ENCODE measurements around the gene LRRC28.

LRRC28 gene

DNA sequence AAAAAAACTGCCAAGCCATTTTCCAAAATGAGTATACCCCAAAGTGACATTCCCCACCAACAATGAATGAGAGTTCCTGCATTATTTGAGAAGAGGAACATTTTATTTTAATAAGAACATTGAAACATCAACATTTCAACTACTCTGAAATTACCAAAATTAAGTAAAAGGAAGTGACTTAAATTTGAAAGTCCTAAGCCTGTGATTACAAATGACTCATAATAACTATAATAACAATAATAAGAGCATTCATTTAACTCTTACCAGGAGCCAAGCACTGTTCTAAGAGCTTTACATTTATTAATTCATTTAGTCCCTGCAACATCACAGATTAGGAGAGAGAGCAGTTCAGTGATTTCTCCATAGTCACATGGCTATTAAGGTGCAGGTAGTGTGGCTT, 32.4 kb downstream of the LRRC28 start:
- in situ Hi-C loops (cut with HindIII; ENCODE audit: low sequenced_read_pairs) = loop anchor here (25.0 kb wide), 1 partner anchor 429 kb away; no protein-coding TSS in a partner anchor
- H3K4me3 ChIP-seq (ENCODE audit: low read depth, low read length) = no peak overlapping the region
- no peak for DNase-seq (ENCODE audit: low read depth)
- TF ChIP-seq CTCF (IDR thresholded peaks at IDR 0.05; ENCODE audit: low read depth, low read length, missing control alignments) = no peak

DNA sequence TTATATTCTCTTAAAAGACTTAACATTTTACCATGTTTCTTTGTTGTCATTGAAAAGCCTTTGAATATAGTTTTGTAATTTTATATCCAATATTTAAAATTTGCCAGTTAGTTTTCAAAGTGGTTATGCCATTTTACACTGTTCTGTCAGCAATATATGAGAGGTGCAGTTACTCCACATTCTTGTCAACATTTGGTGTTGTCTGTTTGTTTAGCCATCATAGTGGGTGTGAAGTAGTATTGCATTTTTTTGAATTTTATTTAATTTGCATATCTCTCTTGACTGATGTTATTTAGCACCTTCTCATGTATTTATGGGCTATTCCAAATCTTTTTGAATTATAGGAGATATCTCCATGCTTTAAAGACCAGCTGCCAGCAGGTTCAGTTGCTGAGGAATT, 40.4 kb downstream of the LRRC28 start:
- DNase-seq (ENCODE audit: low read depth) = no peak
- no peak for TF ChIP-seq CTCF (IDR thresholded peaks at IDR 0.05; ENCODE audit: low read depth, low read length, missing control alignments)
- in situ Hi-C loops (cut with HindIII; ENCODE audit: low sequenced_read_pairs) = loop anchor here (25.0 kb wide), 1 partner anchor 421 kb away; no protein-coding TSS in a partner anchor
- H3K4me3 ChIP-seq (ENCODE audit: low read depth, low read length) = no peak overlapping the region

- in situ Hi-C loops (cut with HindIII; ENCODE audit: low sequenced_read_pairs) = loop anchor here (25.0 kb wide), 1 partner anchor 416 kb away; no protein-coding TSS in a partner anchor
- no peak for DNase-seq (ENCODE audit: low read depth)
- no peak overlapping the region for H3K4me3 ChIP-seq (ENCODE audit: low read depth, low read length)
- TF ChIP-seq CTCF (IDR thresholded peaks at IDR 0.05; ENCODE audit: low read depth, low read length, missing control alignments) = no peak
Measured at GRCh38 chr15:99295840-99296239, 44.6 kb downstream of the LRRC28 start.

DNA sequence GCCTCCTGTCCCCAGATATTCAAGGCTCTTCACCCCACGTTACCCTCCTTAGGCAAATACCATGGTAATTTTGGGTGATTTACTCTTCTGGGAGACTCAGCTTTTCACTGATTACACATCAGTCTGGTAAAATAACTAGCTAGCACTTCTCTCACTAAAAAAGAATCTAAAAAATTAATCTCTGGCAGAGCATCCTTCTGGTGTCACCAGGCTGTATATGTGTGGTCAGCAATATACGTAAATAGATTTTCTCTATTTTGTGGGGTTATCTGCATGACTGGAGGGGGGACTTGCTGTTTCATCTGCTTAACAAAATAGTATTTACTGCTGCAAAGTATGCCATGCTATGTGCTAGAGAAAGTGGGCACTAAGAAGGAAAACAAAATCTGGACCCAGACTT, 45.1 kb downstream of the LRRC28 start:
- in situ Hi-C loops (cut with HindIII; ENCODE audit: low sequenced_read_pairs) = loop anchor here (25.0 kb wide), 1 partner anchor 416 kb away; no protein-coding TSS in a partner anchor

DNA sequence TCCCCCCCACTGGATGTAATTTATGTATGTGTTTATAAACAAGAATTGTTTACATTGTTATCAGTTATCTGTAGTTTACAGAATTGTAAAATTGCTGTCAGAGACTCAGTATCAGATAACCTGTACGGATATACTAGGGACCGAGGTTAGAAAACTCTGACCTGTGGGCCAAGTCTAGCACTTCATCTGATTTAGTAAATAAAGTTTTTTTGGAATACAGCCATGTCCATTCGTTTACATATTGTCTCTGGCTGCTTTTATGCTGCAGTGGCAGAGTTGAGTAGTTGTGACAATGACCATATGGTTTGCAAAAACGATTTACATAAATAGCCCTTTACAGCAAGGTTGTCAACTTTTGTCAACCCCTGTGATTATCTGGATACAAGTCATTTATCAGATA, 52.6 kb downstream of the LRRC28 start:
- no peak for TF ChIP-seq CTCF (IDR thresholded peaks at IDR 0.05; ENCODE audit: low read depth, low read length, missing control alignments)
- in situ Hi-C loops (cut with HindIII; ENCODE audit: low sequenced_read_pairs) = no loop called here
- DNase-seq (ENCODE audit: low read depth) = no peak
- H3K4me3 ChIP-seq (ENCODE audit: low read depth, low read length) = no peak overlapping the region

More for the DNA sequence above, 45.1 kb downstream of the LRRC28 start:
- no peak for TF ChIP-seq CTCF (IDR thresholded peaks at IDR 0.05; ENCODE audit: low read depth, low read length, missing control alignments)
- no peak overlapping the region for H3K4me3 ChIP-seq (ENCODE audit: low read depth, low read length)
- no peak for DNase-seq (ENCODE audit: low read depth)

- TF ChIP-seq CTCF (IDR thresholded peaks at IDR 0.05; ENCODE audit: low read depth, low read length, missing control alignments) = no peak
- in situ Hi-C loops (cut with HindIII; ENCODE audit: low sequenced_read_pairs) = no loop called here
- no peak overlapping the region for H3K4me3 ChIP-seq (ENCODE audit: low read depth, low read length)
- peak; percentile 79 for DNase-seq (ENCODE audit: low read depth)
Measured at GRCh38 chr15:99305761-99306505, 54.7 kb downstream of the LRRC28 start.

Data from astrocyte of the cerebellum (primary cell).